SHP77 (cell line): Measurements from ENCODE around the gene AHCTF1.

Experiments used
- DNase-seq, 2 experiments: peaks; one replicate each; lab custom pipeline; 2025; lab: John Stamatoyannopoulos, UW

Gene AHCTF1

GRCh38 chr1:246798107-246798506 lies 133.6 kb downstream of the AHCTF1 start:
- no peak for DNase-seq

DNA sequence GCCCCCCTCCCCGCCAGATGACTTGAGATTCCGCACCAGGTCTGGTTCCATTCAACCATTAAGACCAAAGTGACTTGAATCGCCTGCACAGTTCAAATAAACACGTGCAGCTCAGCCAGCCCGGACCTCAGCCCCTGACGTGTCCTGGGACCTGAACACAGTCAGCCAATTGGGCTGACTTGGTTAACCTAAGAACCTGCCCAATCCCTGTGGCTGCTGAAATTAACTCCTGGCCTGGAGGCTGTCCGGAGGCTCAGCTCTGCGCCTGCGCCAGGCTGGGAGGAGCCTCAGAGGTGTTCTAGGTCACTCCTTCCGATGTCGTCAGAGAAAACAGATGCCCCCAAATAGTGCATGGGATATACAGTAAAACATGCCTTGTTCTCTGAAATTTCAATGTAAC lies 134.2 kb downstream of the AHCTF1 start:
- DNase-seq = no peak

GRCh38 chr1:246797157-246797556 lies 134.6 kb downstream of the AHCTF1 start:
- DNase-seq = no peak

GRCh38 chr1:246795906-246796694 lies 135.6 kb downstream of the AHCTF1 start:
- DNase-seq = no peak

GRCh38 chr1:246794828-246795671 lies 136.7 kb downstream of the AHCTF1 start:
- no peak for DNase-seq

DNA sequence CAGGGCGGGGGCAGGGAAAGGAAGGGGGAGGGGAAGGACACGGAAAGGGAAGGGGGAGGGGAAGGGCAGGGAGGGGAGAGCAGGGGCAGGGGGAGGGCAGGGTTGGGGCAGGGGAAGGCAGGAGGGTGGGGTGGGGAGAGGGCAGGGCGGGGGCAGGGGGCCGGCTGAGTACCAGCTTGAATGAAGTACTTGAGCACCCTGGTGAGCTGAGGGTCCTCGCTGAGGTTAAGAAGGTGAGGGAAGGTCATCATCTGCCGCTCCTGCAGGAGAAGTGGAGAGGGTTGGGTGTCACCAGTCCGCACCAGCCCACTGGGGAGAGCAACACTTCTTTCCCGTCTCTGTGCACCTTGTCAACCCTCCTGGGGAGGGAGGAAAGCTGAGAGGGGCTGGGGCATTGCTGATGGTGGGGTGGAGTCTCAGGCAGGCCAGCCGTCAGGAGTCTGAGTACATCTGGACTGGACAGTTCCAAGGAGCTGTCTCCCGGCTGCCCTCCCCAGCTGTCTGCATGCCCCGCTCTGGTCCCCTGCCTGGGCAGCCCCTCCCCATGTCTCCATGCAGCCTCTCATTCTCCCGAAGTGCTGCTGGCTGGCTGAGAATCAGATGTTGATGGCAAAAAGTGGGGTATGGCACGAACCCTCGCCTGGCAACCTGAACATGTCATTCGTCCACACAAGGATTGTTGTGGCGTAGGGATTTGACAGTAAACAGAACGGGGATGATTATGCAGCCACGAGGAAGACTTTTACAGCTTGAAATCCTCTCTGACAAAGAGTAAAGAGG lies 137.5 kb downstream of the AHCTF1 start:
- DNase-seq = no peak

DNA sequence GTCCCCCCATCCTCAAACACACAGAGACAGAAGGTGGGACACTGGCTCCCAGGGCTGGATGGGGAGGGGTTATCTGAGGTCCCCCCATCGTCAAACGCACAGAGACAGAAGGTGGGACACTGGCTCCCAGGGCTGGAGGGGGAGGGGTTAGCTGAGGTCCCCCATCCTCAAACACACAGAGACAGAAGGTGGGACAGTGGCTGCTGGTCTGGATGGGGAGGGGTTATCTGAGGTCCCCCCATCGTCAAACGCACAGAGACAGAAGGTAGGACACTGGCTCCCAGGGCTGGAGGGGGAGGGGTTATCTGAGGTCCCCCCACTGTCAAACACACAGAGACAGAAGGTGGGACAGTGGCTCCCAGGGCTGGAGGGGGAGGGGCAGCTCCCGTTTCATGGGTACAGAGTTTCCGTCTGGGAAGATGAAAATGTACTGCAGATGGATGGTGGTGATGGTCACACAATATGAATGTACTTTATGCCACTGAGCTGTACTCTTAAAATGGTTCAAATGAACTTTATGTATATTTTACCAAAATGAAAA lies 138.3 kb downstream of the AHCTF1 start:
- DNase-seq = no peak

GRCh38 chr1:246792603-246793002 lies 139.1 kb downstream of the AHCTF1 start:
- no peak for DNase-seq

DNA sequence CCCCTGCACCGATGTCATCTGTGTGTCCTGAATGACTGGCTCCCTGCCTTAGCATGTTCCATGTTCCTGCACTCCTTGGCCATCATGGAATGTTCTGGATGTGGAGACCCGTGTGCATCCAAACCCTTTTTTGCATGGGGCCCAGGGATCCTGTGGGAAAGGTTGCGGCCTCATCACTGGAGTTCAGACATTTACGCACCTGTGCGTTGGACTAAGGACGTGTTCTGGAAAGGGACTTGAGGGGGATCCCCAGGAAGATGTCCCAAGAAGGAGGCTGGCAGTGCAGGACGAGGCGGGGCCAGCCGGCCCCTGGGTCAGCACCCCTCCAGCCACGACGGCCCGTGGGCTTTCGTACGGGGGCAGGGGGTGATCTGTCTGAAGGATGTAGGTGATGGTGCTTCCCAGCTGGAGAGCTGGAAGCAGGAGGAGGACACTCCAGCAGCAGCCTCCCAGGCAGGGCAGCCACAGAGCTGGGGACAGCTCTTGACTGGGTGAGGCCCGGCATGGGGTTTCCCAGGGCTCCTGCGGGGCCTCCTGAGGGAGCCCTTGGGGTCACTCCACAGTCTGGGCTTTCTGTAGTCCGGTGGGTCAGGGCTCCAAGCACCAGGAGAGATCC lies 140.3 kb downstream of the AHCTF1 start:
- DNase-seq = no peak

DNA sequence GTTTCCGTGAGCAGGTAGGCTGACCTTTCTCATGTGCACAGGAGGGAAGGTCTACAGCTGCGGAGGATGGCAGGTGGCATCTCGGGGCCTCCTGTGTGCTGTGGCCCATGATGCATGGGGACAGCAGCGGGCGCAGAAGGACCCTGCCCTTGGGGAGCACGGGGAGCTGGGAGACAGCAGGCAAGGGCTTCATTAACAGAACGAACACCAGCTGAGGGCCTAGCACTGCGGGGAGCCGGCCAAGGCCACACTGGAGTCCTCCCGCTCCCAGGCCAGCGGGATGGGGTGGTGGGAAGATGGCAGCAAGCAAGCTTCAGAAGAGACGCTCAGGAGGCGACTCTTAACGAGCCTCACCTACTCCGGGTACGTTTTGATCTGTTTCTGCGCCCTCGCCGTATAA lies 140.9 kb downstream of the AHCTF1 start:
- no peak for DNase-seq

DNA sequence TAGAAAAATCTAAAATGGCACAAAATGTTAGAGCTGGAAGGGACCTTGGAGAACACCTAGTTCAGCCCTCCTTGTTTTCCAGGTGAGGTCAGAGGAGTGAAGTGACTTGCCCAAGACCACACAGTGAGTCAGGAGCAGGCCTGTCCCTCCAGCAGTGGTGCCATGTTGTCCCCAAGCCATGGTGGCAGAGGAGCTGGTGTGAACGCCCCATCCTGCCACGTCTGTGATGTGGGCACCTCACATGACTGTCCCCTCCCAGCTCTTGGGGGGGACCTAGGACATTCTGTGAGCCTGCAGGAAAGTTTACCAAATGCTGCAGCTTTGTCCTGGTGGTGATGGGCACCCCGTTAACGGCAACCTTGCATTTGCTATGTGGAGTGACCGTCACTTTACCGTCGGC lies 141.4 kb downstream of the AHCTF1 start:
- DNase-seq = no peak

DNA sequence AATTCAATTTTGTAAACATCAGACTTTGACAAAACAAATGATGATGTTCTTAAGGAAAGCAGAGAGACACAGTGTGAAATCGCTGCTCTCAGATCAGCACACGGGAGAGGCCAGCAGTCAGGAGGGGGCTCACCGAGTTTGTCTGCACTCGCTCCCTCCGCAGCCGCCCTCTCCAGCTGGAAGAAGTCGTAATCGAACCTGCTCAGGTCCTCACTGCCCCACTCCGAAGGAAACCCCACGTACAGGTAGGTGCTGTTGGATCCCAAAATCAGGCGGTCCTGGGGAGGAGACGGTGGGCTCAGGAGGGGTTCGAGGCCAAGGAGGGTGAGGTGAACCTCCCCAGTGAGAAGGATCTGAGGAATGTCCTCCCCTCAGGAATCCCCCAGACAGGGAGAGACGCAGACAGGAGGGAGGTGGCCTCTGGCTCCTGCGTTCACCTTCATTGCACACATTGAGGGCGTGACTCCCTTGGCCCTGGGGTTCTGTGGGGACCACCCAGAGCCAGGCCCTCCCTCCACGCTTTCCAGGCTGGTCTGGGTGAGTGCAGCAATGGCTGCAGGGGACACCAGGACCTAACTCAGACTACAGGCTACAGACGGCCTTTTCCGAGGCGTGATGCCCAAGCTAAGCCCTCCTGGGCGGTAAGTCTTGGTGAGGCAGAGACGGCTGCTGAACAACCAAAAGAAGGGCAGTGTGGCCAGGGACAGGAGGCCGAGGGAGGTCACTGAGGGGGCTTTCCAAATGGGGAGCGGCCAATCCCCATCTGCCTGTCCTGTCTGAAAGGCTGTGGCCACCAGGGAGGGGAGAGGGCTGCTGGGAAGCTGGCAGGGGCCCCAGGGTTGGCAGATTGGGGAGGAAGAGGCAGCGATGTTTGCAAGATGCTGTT lies 142.1 kb downstream of the AHCTF1 start:
- DNase-seq = no peak
